GM23338 (cell line): Measurements from ENCODE around the gene SPTLC2. TPM values are rescaled to one million over a fixed set of nuclear protein-coding genes. Genes with fewer than 3 reads are reported as not detected.

ENCODE experiments used
- ATAC-seq: fragments of 200-7000 bp; cut with Tn5 transposase; 3 replicates; pipeline ENCODE4 v1.9.1; 2020
- DNase-seq: peaks from one replicate; pipeline ENCODE4 v3.0.0-alpha.2; 2015; ENCODE audit warnings: low spot score
- H2AFZ ChIP-seq: fragments of 200-600 bp; sonication (generic); 2 replicates; pipeline ENCODE4 v1.8.0; 2016; ENCODE audit warnings: antibody characterized with exemption, mild to moderate bottlenecking, moderate library complexity
- H3F3A ChIP-seq: fragments of 200-600 bp; sonication (generic); replicated peaks from 2 replicates; pipeline ENCODE4 v1.8.0; 2017; ENCODE audit warnings: antibody characterized with exemption, mixed run types, low read depth
- H3K27ac ChIP-seq: fragments of 200-600 bp; sonication (generic); 2 replicates; pipeline ENCODE4 v1.6.1; 2016; ENCODE audit warnings: low read depth
- H3K27me3 ChIP-seq: fragments of 200-600 bp; sonication (generic); 2 replicates; pipeline ENCODE4 v1.8.0; 2016; ENCODE audit warnings: mild to moderate bottlenecking, mixed run types, moderate library complexity; ENCODE audit not compliant: insufficient read depth
- H3K36me3 ChIP-seq: fragments of 200-600 bp; sonication (generic); 2 replicates; pipeline ENCODE4 v1.8.0; 2016; ENCODE audit warnings: mild to moderate bottlenecking; ENCODE audit not compliant: insufficient read depth
- H3K4me1 ChIP-seq: fragments of 200-600 bp; sonication (generic); 2 replicates; pipeline ENCODE4 v1.8.0; 2016; ENCODE audit warnings: mild to moderate bottlenecking, moderate library complexity; ENCODE audit not compliant: insufficient read depth
- H3K4me2 ChIP-seq: fragments of 200-600 bp; sonication (generic); 2 replicates; pipeline ENCODE4 v1.7.1; 2017; ENCODE audit warnings: mixed run types
- H3K4me3 ChIP-seq: fragments of 200-600 bp; sonication (generic); 2 replicates; pipeline ENCODE4 v1.6.1; 2016; ENCODE audit warnings: mixed run types
- H3K79me2 ChIP-seq: fragments of 200-600 bp; sonication (generic); replicated peaks from 2 replicates; pipeline ENCODE4 v1.8.0; 2017; ENCODE audit warnings: mild to moderate bottlenecking; ENCODE audit not compliant: insufficient read depth
- H3K9me2 ChIP-seq: fragments of 200-600 bp; sonication (generic); 2 replicates; pipeline ENCODE4 v1.8.0; 2017; ENCODE audit not compliant: insufficient read depth
- H4K20me1 ChIP-seq: fragments of 200-600 bp; sonication (generic); replicated peaks from 2 replicates; pipeline ENCODE4 v1.8.0; 2017; ENCODE audit warnings: mild to moderate bottlenecking; ENCODE audit not compliant: insufficient read depth
- H3K27ac Mint-ChIP-seq: 2 replicates; pipeline ENCODE4 v1.8.0; 2020; ENCODE audit warnings: inconsistent platforms, mild to moderate bottlenecking, moderate library complexity, mixed read lengths
- H3K27me3 Mint-ChIP-seq: 3 replicates; pipeline ENCODE4 v1.8.0; 2022; ENCODE audit warnings: low read depth, mild to moderate bottlenecking, moderate library complexity, mixed read lengths, inconsistent platforms; ENCODE audit not compliant: insufficient read depth, poor library complexity
- H3K36me3 Mint-ChIP-seq: 3 replicates; pipeline ENCODE4 v1.8.0; 2021; ENCODE audit warnings: low read depth, mild to moderate bottlenecking, inconsistent platforms, moderate library complexity, mixed read lengths
- H3K4me1 Mint-ChIP-seq: 3 replicates; pipeline ENCODE4 v1.8.0; 2020; ENCODE audit warnings: mild to moderate bottlenecking, inconsistent platforms, mixed read lengths
- H3K4me3 Mint-ChIP-seq: 3 replicates; pipeline ENCODE4 v1.8.0; 2021; ENCODE audit warnings: moderate library complexity, mild to moderate bottlenecking, inconsistent platforms, mixed read lengths
- H3K9me3 Mint-ChIP-seq: 3 replicates; pipeline ENCODE4 v1.8.0; 2020; ENCODE audit warnings: moderate library complexity, mild to moderate bottlenecking, inconsistent platforms, mixed read lengths
- CREB1 ChIP-seq: fragments of 250-450 bp; sonication (Bioruptor Pico); IDR thresholded peaks from 2 replicates; pipeline ENCODE4 v1.5.0; 2020; ENCODE audit warnings: low read depth, mild to moderate bottlenecking, moderate library complexity
- CTCF ChIP-seq, 2 experiments: fragments of 200-600 bp in 1 of 2; sonication (generic) in 1 of 2; conservative IDR thresholded peaks; 2 replicates each; pipeline versions ENCODE4 v1.5.1 to v1.6.1; 2016 to 2017; ENCODE audit warnings: antibody characterized with exemption in 2 of 2, low read depth in 2 of 2, mild to moderate bottlenecking in 2 of 2, moderate library complexity in 1 of 2
- ETS1 ChIP-seq: IDR thresholded peaks from 2 replicates; pipeline ENCODE4 v1.6.1; 2016; ENCODE audit warnings: antibody characterized with exemption
- NANOG ChIP-seq: IDR thresholded peaks from 2 replicates; pipeline ENCODE4 v1.6.1; 2016; ENCODE audit warnings: antibody characterized with exemption, borderline replicate concordance
- POLR2AphosphoS5 ChIP-seq: IDR thresholded peaks from 2 replicates; pipeline ENCODE4 v1.6.1; 2016; ENCODE audit warnings: antibody characterized with exemption, low read depth
- STAT1 ChIP-seq: IDR thresholded peaks from one replicate; pipeline ENCODE4 v1.6.1; 2016; ENCODE audit warnings: antibody characterized with exemption; ENCODE audit not compliant: unreplicated experiment
- polyA plus RNA-seq: library from polyadenylated mRNA; unstranded; fragments of >200 nt; fragmentation: Nextera tagmentation; extraction: Ambion mirVana; gene quantifications from 2 replicates; pipeline ENCODE4 v1.2.1, GENCODE V29; 2016
- total RNA-seq: library from RNA; depleted of rRNA; stranded (reverse); fragments of >200 nt; shearing (Covaris generic); gene quantifications from 2 replicates; pipeline ENCODE4 v1.2.3, GENCODE V29; 2014

The SPTLC2 gene
- total and polyA plus RNA-seq, 2 experiments from 2014 or later, result 22.3 to 38.9 TPM

DNA sequence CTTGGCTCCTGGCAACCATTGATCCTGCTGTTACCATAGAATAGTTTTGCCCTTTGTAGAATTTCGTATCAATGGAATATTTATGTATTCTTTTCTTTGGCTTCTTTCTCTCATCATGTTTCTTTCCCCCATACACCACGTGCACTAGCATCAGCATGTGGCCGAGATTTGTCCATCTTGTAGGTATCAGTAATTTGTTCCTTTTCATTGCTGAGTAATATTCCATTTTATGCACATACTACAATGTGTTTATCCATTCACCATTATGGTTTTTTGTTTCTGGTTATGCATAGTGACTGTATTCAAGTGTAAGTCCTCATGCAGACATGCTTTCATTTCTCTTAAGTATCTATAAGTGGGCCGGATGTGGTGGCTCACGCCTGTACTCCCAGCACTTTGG is 113.3 kb downstream of the SPTLC2 start:
- Histone ChIP-seq H3K36me3 (no peaks in the 10 kb centered on the region), H3K27ac (no peak overlapping the region), H3F3A (no peaks in the 10 kb centered on the region), H3K4me1 (0 out of 2 replicates have a peak, but pooled peaks cover 5% of the 10 kb centered on the region), H3K4me3 (no peak overlapping the region), H4K20me1 (no peaks in the 10 kb centered on the region), H3K79me2 (no peaks in the 10 kb centered on the region), H3K9me2 (no peaks in the 10 kb centered on the region), H2AFZ (no peak overlapping the region), H3K4me2 (no peak overlapping the region), H3K27me3 (peaks cover 32% of the 10 kb centered on the region)
- Mint-ChIP-seq H3K4me1 (peaks cover 5% of the 10 kb centered on the region; the same call in 2 of the 3 replicates), H3K27ac (no peak overlapping the region), H3K36me3 (peaks cover 4% of the 10 kb centered on the region; the same call in 1 of the 3 replicates), H3K9me3 (peaks cover 11% of the 10 kb centered on the region; the same call in 2 of the 3 replicates), H3K27me3 (peaks cover 28% of the 10 kb centered on the region), H3K4me3 (no peak overlapping the region)
- DNase-seq (no peak), ATAC-seq (no peak)
- TF ChIP-seq CREB1 (CRISPR knock-in tag) (no peak), NANOG (no peak), CTCF (conservative IDR thresholded peaks at IDR 0.05; ENCODE audit: low read depth in 2 of 2) (no peak), POLR2AphosphoS5 (no peak)

DNA sequence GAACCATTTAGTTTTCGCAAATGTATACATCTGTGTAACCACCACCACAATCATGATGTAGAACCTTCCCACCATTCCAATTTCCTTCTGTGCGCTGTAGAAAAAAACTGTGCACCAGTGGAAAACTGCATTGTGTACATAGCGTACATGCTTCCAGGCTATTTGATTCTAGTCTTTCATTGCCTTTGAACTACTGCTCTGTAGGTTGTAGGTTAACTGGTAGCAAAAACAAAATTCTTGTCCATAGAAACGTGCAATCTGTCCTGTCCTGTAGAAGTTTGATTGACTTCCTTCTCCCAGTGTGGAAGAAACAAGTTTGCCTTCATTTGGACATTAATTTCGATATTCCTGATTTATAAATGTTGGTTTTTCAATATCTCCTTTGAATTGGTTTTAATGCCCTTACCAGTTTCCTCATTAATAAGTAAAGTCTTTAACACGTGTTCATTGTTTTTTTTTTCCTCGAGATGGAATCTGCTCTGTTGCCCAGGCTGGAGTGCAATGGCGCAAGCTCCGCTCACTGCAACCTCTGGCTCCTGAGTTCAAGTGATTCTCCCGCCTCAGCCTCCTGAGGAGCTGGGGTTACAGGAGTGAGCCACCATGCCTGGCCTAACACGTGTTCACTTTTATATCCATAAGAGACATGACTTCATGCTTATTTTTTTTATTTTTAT is 114.2 kb downstream of the SPTLC2 start:
- H3K27ac ChIP-seq, result no peak overlapping the region

More for the DNA sequence above, 114.2 kb downstream of the SPTLC2 start:
- Histone ChIP-seq H3K4me3 (no peak overlapping the region), H3K9me2 (no peaks in the 10 kb centered on the region), H3K36me3 (no peaks in the 10 kb centered on the region), H2AFZ (no peak overlapping the region), H3F3A (no peaks in the 10 kb centered on the region), H3K4me1 (0 out of 2 replicates have a peak, but pooled peaks cover 5% of the 10 kb centered on the region), H4K20me1 (no peaks in the 10 kb centered on the region), H3K4me2 (no peak overlapping the region), H3K79me2 (no peaks in the 10 kb centered on the region), H3K27me3 (peaks cover 41% of the 10 kb centered on the region)
- no peak for TF ChIP-seq POLR2AphosphoS5
- no peak for TF ChIP-seq CREB1 (CRISPR knock-in tag)
- no peak for TF ChIP-seq NANOG
- no peak for TF ChIP-seq STAT1
- TF ChIP-seq ETS1, result no peak
- H3K27ac Mint-ChIP-seq, result no peak overlapping the region
- DNase-seq, result no peak
- H3K9me3 Mint-ChIP-seq, result peaks cover 11% of the 10 kb centered on the region; the same call in 2 of the 3 replicates
- no peak overlapping the region for H3K4me3 Mint-ChIP-seq
- peaks cover 5% of the 10 kb centered on the region; the same call in 2 of the 3 replicates for H3K4me1 Mint-ChIP-seq
- no peak for ATAC-seq
- H3K27me3 Mint-ChIP-seq, result peaks cover 37% of the 10 kb centered on the region
- peaks cover 4% of the 10 kb centered on the region; the same call in 1 of the 3 replicates for H3K36me3 Mint-ChIP-seq
